WTC11 (cell line): Measurements from ENCODE around the gene APOBEC4. TPM values are rescaled to one million over a fixed set of nuclear protein-coding genes. Genes with fewer than 3 reads are reported as not detected.

ENCODE experiments used
- ATAC-seq: fragments of 200-7000 bp; cut with Tn5 transposase; 2 replicates; pipeline ENCODE4 v1.10.0; 2021; ENCODE audit warnings: mild to moderate bottlenecking, moderate library complexity
- CTCF ChIA-PET: fragments of 300-600 bp; sonication (Branson Sonifier 250); formaldehyde crosslinking; loops from one replicate; lab custom pipeline; 2021; ENCODE audit warnings: antibody characterized with exemption; lab: Charles Lee
- POLR2A ChIA-PET: fragments of 350-600 bp; sonication (Branson Sonifier 250); formaldehyde crosslinking; loops from one replicate; lab custom pipeline; 2021; ENCODE audit warnings: antibody characterized with exemption; lab: Charles Lee
- DNase-seq: peaks from one replicate; pipeline ENCODE4 v3.0.0; 2021; ENCODE audit warnings: low spot score
- H3K27ac Mint-ChIP-seq: 2 replicates; pipeline ENCODE4 v1.8.0; 2021; ENCODE audit warnings: mixed read lengths
- H3K27me3 Mint-ChIP-seq: 2 replicates; pipeline ENCODE4 v1.8.0; 2021; ENCODE audit warnings: low read depth, mild to moderate bottlenecking, moderate library complexity, mixed read lengths
- H3K36me3 Mint-ChIP-seq: 2 replicates; pipeline ENCODE4 v1.8.0; 2021; ENCODE audit warnings: mixed read lengths
- H3K4me1 Mint-ChIP-seq: 2 replicates; pipeline ENCODE4 v1.8.0; 2022; ENCODE audit warnings: mixed read lengths
- H3K4me3 Mint-ChIP-seq: 2 replicates; pipeline ENCODE4 v1.8.0; 2021; ENCODE audit warnings: mild to moderate bottlenecking, moderate library complexity, mixed read lengths
- H3K9me3 Mint-ChIP-seq: 2 replicates; pipeline ENCODE4 v1.8.0; 2021; ENCODE audit warnings: mixed read lengths
- ETV6 ChIP-seq: sonication (generic); formaldehyde crosslinking; IDR thresholded peaks from 2 replicates; pipeline ENCODE4 v1.8.1; 2022; ENCODE audit warnings: mild to moderate bottlenecking, missing genetic modification reagents
- FOXJ3 ChIP-seq: sonication (generic); formaldehyde crosslinking; IDR thresholded peaks from 2 replicates; pipeline ENCODE4 v1.9.0; 2021; ENCODE audit warnings: missing genetic modification reagents, mild to moderate bottlenecking, borderline replicate concordance
- HMGA2 ChIP-seq: fragments of 250-450 bp; sonication (Bioruptor Pico); IDR thresholded peaks from 2 replicates; pipeline ENCODE4 v1.4.0; 2021; ENCODE audit warnings: mild to moderate bottlenecking, moderate library complexity
- MXD4 ChIP-seq: fragments of 250-450 bp; sonication (Bioruptor Pico); IDR thresholded peaks from 2 replicates; pipeline ENCODE4 v1.8.0; 2021; ENCODE audit warnings: mild to moderate bottlenecking, moderate library complexity, borderline replicate concordance
- MYBL2 ChIP-seq: sonication (generic); formaldehyde crosslinking; IDR thresholded peaks from 2 replicates; pipeline ENCODE4 v1.8.1; 2023; ENCODE audit warnings: mild to moderate bottlenecking, moderate library complexity, missing genetic modification reagents
- NR3C1 ChIP-seq: sonication (generic); formaldehyde crosslinking; conservative IDR thresholded peaks from 2 replicates; pipeline ENCODE4 v1.8.1; 2023; ENCODE audit warnings: low read depth, mild to moderate bottlenecking, missing genetic modification reagents
- PRRX2 ChIP-seq: fragments of 250-450 bp; sonication (Bioruptor Pico); IDR thresholded peaks from 2 replicates; pipeline ENCODE4 v1.8.0; 2021; ENCODE audit warnings: mild to moderate bottlenecking
- SMAD4 ChIP-seq: sonication (generic); formaldehyde crosslinking; IDR thresholded peaks from 2 replicates; pipeline ENCODE4 v1.8.0; 2022; ENCODE audit warnings: mild to moderate bottlenecking, missing genetic modification reagents
- SP1 ChIP-seq: sonication (generic); formaldehyde crosslinking; conservative IDR thresholded peaks from 2 replicates; pipeline ENCODE4 v1.8.1; 2022; ENCODE audit warnings: missing genetic modification reagents
- TEAD1 ChIP-seq: sonication (generic); formaldehyde crosslinking; IDR thresholded peaks from 2 replicates; pipeline ENCODE4 v1.8.0; 2022; ENCODE audit warnings: mild to moderate bottlenecking, missing genetic modification reagents
- ZBTB21 ChIP-seq: sonication (generic); formaldehyde crosslinking; IDR thresholded peaks from 2 replicates; pipeline ENCODE4 v1.8.1; 2023; ENCODE audit warnings: mild to moderate bottlenecking, missing genetic modification reagents, borderline replicate concordance
- ZNF219 ChIP-seq: sonication (generic); formaldehyde crosslinking; IDR thresholded peaks from 2 replicates; pipeline ENCODE4 v1.8.0; 2023; ENCODE audit warnings: missing genetic modification reagents, mild to moderate bottlenecking, borderline replicate concordance
- ZNF232 ChIP-seq: sonication (generic); formaldehyde crosslinking; IDR thresholded peaks from 2 replicates; pipeline ENCODE4 v1.8.0; 2022; ENCODE audit warnings: mild to moderate bottlenecking, missing genetic modification reagents
- ZNF423 ChIP-seq: fragments of 250-450 bp; sonication (Bioruptor Pico); IDR thresholded peaks from 2 replicates; pipeline ENCODE4 v2.1.2; 2022; ENCODE audit warnings: mild to moderate bottlenecking, moderate library complexity
- ZNF671 ChIP-seq: fragments of 250-450 bp; sonication (Bioruptor Pico); IDR thresholded peaks from 2 replicates; pipeline ENCODE4 v1.8.0; 2021; ENCODE audit warnings: mild to moderate bottlenecking
- total RNA-seq: library from RNA; stranded (reverse); gene quantifications from 3 replicates; pipeline ENCODE4 v1.2.3, GENCODE V29; 2021
- TF ChIP-seq, protein P1 (sequence below): sonication (generic); formaldehyde crosslinking; IDR thresholded peaks from 2 replicates; pipeline ENCODE4 v1.8.1; 2023; ENCODE audit warnings: mild to moderate bottlenecking, missing genetic modification reagents
- TF ChIP-seq, protein P2 (sequence below): sonication (generic); formaldehyde crosslinking; IDR thresholded peaks from 2 replicates; pipeline ENCODE4 v1.8.0; 2023; ENCODE audit warnings: missing genetic modification reagents
- TF ChIP-seq, protein P3 (sequence below): sonication (generic); formaldehyde crosslinking; IDR thresholded peaks from 2 replicates; pipeline ENCODE4 v1.8.1; 2023; ENCODE audit warnings: mild to moderate bottlenecking, missing genetic modification reagents, moderate library complexity
- TF ChIP-seq, protein P4 (sequence below): sonication (generic); formaldehyde crosslinking; IDR thresholded peaks from 2 replicates; pipeline ENCODE4 v1.8.0; 2022; ENCODE audit warnings: mild to moderate bottlenecking, missing genetic modification reagents
- TF ChIP-seq, protein P5 (sequence below): sonication (generic); formaldehyde crosslinking; IDR thresholded peaks from 2 replicates; pipeline ENCODE4 v1.8.0; 2023; ENCODE audit warnings: missing genetic modification reagents, mild to moderate bottlenecking, borderline replicate concordance
- TF ChIP-seq, protein P6 (sequence below): sonication (generic); formaldehyde crosslinking; IDR thresholded peaks from 2 replicates; pipeline ENCODE4 v1.8.1; 2023; ENCODE audit warnings: mild to moderate bottlenecking, moderate library complexity, missing genetic modification reagents
- TF ChIP-seq, protein P7 (sequence below): fragments of 250-450 bp; sonication (Bioruptor Pico); IDR thresholded peaks from 2 replicates; pipeline ENCODE4 v1.9.0; 2021; ENCODE audit warnings: mild to moderate bottlenecking

The APOBEC4 gene
- total RNA-seq, 1 experiment from 2014 or later = not detected

DNA sequence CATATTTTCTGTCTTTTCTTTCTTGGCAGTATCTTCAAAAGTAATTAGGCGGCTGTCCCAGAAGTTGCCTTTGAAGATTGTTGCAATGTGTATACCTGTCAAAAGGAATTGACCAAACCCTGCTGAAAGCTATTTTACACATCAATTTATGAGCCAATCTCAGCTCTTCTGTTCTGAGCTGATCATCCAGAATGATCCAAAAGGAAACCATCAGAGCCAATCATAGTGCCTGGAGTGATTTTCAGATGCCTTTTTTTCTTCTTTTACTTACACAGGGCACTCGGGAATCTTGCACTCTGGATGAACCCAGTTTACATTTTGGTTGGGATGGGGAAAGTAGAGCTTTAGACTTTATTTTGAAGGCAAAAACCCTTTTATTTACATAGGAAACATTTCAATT is 21.8 kb upstream of the APOBEC4 start:
- no peaks in the 10 kb centered on the region; the same call in 1 of the 2 replicates for H3K36me3 Mint-ChIP-seq
- ATAC-seq (no peak), DNase-seq (no peak)
- no peak overlapping the region for H3K4me3 Mint-ChIP-seq
- ChIA-PET POLR2A (no interaction called here), CTCF (interaction anchor here (2.5 kb wide), 1 partner anchor 10 kb away, joined by 13 read pairs; no protein-coding TSS in a partner anchor)
- H3K4me1 Mint-ChIP-seq = no peaks in the 10 kb centered on the region
- H3K27me3 Mint-ChIP-seq = no peaks in the 10 kb centered on the region
- H3K9me3 Mint-ChIP-seq = peaks cover 16% of the 10 kb centered on the region
- TF ChIP-seq ZNF219 (CRISPR knock-in tag) (no peak), ZNF671 (CRISPR knock-in tag) (no peak)
- TF ChIP-seq, protein P1, sequence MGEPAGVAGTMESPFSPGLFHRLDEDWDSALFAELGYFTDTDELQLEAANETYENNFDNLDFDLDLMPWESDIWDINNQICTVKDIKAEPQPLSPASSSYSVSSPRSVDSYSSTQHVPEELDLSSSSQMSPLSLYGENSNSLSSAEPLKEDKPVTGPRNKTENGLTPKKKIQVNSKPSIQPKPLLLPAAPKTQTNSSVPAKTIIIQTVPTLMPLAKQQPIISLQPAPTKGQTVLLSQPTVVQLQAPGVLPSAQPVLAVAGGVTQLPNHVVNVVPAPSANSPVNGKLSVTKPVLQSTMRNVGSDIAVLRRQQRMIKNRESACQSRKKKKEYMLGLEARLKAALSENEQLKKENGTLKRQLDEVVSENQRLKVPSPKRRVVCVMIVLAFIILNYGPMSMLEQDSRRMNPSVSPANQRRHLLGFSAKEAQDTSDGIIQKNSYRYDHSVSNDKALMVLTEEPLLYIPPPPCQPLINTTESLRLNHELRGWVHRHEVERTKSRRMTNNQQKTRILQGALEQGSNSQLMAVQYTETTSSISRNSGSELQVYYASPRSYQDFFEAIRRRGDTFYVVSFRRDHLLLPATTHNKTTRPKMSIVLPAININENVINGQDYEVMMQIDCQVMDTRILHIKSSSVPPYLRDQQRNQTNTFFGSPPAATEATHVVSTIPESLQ (CRISPR knock-in tag) = no peak
- TF ChIP-seq, protein P2, sequence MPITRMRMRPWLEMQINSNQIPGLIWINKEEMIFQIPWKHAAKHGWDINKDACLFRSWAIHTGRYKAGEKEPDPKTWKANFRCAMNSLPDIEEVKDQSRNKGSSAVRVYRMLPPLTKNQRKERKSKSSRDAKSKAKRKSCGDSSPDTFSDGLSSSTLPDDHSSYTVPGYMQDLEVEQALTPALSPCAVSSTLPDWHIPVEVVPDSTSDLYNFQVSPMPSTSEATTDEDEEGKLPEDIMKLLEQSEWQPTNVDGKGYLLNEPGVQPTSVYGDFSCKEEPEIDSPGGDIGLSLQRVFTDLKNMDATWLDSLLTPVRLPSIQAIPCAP = no peak
- TF ChIP-seq, protein P3, sequence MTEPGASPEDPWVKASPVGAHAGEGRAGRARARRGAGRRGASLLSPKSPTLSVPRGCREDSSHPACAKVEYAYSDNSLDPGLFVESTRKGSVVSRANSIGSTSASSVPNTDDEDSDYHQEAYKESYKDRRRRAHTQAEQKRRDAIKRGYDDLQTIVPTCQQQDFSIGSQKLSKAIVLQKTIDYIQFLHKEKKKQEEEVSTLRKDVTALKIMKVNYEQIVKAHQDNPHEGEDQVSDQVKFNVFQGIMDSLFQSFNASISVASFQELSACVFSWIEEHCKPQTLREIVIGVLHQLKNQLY (CRISPR knock-in tag) = no peak
- H3K27ac Mint-ChIP-seq = no peak overlapping the region

DNA sequence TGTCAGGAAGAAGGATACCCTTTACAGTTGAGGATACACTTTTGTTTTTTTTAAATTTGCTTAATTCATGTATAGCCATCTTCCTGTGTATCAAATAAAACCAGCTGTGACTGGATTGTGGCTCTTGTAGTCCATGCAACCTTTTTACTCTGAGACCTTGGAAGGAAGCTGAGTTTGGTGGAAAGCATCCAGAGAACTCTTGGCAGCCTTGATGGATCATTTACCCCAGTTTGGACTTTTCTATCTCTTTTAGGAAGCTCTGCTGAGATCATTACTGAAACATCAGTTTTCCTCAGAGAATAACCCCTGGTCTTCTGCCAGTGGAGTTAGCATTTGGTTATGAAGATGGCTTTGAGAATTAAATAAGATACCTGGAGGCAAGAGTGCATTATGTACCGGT is 21.2 kb upstream of the APOBEC4 start:
- H3K27ac Mint-ChIP-seq = no peak overlapping the region
- no peak overlapping the region for H3K4me3 Mint-ChIP-seq
- ATAC-seq (no peak), DNase-seq (no peak)
- POLR2A ChIA-PET = no interaction called here
- CTCF ChIA-PET = interaction anchor here (2.5 kb wide), 1 partner anchor 10 kb away, joined by 13 read pairs; no protein-coding TSS in a partner anchor
- peaks cover 2% of the 10 kb centered on the region; the same call in 1 of the 2 replicates for H3K36me3 Mint-ChIP-seq
- H3K27me3 Mint-ChIP-seq = no peaks in the 10 kb centered on the region
- no peaks in the 10 kb centered on the region for H3K4me1 Mint-ChIP-seq
- H3K9me3 Mint-ChIP-seq = peaks cover 15% of the 10 kb centered on the region
- TF ChIP-seq TEAD1 (CRISPR knock-in tag) = no peak
- TF ChIP-seq MXD4 (CRISPR knock-in tag) = no peak
- no peak for TF ChIP-seq ZNF232 (CRISPR knock-in tag)
- no peak for TF ChIP-seq SMAD4 (CRISPR knock-in tag)
- TF ChIP-seq NR3C1 (CRISPR knock-in tag) = no peak
- TF ChIP-seq FOXJ3 (CRISPR knock-in tag) = no peak
- no peak for TF ChIP-seq HMGA2 (CRISPR knock-in tag)
- TF ChIP-seq SP1 = no peak
- TF ChIP-seq, protein P3 (CRISPR knock-in tag) = no peak
- TF ChIP-seq, protein P4, sequence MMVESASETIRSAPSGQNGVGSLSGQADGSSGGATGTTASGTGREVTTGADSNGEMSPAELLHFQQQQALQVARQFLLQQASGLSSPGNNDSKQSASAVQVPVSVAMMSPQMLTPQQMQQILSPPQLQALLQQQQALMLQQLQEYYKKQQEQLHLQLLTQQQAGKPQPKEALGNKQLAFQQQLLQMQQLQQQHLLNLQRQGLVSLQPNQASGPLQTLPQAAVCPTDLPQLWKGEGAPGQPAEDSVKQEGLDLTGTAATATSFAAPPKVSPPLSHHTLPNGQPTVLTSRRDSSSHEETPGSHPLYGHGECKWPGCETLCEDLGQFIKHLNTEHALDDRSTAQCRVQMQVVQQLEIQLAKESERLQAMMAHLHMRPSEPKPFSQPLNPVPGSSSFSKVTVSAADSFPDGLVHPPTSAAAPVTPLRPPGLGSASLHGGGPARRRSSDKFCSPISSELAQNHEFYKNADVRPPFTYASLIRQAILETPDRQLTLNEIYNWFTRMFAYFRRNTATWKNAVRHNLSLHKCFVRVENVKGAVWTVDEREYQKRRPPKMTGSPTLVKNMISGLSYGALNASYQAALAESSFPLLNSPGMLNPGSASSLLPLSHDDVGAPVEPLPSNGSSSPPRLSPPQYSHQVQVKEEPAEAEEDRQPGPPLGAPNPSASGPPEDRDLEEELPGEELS (CRISPR knock-in tag) = no peak
- no peak for TF ChIP-seq MYBL2 (CRISPR knock-in tag)
- TF ChIP-seq, protein P5, sequence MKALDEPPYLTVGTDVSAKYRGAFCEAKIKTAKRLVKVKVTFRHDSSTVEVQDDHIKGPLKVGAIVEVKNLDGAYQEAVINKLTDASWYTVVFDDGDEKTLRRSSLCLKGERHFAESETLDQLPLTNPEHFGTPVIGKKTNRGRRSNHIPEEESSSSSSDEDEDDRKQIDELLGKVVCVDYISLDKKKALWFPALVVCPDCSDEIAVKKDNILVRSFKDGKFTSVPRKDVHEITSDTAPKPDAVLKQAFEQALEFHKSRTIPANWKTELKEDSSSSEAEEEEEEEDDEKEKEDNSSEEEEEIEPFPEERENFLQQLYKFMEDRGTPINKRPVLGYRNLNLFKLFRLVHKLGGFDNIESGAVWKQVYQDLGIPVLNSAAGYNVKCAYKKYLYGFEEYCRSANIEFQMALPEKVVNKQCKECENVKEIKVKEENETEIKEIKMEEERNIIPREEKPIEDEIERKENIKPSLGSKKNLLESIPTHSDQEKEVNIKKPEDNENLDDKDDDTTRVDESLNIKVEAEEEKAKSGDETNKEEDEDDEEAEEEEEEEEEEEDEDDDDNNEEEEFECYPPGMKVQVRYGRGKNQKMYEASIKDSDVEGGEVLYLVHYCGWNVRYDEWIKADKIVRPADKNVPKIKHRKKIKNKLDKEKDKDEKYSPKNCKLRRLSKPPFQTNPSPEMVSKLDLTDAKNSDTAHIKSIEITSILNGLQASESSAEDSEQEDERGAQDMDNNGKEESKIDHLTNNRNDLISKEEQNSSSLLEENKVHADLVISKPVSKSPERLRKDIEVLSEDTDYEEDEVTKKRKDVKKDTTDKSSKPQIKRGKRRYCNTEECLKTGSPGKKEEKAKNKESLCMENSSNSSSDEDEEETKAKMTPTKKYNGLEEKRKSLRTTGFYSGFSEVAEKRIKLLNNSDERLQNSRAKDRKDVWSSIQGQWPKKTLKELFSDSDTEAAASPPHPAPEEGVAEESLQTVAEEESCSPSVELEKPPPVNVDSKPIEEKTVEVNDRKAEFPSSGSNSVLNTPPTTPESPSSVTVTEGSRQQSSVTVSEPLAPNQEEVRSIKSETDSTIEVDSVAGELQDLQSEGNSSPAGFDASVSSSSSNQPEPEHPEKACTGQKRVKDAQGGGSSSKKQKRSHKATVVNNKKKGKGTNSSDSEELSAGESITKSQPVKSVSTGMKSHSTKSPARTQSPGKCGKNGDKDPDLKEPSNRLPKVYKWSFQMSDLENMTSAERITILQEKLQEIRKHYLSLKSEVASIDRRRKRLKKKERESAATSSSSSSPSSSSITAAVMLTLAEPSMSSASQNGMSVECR (CRISPR knock-in tag) = no peak
- TF ChIP-seq ZBTB21 (CRISPR knock-in tag) = no peak
- TF ChIP-seq, protein P6, sequence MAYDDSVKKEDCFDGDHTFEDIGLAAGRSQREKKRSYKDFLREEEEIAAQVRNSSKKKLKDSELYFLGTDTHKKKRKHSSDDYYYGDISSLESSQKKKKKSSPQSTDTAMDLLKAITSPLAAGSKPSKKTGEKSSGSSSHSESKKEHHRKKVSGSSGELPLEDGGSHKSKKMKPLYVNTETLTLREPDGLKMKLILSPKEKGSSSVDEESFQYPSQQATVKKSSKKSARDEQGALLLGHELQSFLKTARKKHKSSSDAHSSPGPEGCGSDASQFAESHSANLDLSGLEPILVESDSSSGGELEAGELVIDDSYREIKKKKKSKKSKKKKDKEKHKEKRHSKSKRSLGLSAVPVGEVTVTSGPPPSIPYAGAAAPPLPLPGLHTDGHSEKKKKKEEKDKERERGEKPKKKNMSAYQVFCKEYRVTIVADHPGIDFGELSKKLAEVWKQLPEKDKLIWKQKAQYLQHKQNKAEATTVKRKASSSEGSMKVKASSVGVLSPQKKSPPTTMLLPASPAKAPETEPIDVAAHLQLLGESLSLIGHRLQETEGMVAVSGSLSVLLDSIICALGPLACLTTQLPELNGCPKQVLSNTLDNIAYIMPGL (CRISPR knock-in tag) = no peak
- no peak for TF ChIP-seq PRRX2
- TF ChIP-seq ETV6 (CRISPR knock-in tag) = no peak
- TF ChIP-seq, protein P7, sequence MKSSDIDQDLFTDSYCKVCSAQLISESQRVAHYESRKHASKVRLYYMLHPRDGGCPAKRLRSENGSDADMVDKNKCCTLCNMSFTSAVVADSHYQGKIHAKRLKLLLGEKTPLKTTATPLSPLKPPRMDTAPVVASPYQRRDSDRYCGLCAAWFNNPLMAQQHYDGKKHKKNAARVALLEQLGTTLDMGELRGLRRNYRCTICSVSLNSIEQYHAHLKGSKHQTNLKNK (CRISPR knock-in tag) = no peak
- TF ChIP-seq ZNF423 (CRISPR knock-in tag) = no peak
